ENCODE results near the gene RASGRP4.
"Not testable (repeated sequence)": the region's sequence is repeated elsewhere in the genome, so short reads cannot be mapped to it uniquely, and the experiment has no call there.

RASGRP4 gene

DNA sequence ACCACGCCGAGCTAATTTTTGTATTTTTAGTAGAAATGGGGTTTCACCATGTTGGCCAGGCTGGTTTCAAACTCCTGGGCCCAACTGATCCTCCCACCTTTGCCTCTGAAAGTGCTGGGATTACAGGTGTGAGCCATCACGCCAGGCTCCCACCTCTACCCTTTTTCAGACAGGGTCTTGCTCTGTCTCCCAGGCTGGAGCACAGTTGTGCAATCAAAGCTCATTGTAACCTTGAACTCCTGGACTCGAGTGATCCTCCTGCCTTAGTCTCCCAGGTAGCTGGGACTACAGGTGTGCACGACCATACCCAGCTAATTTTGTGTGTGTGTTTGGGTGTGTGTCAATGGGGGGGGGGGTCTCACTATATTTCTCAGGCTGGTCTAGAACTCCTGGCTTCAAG lies 1.7 kb downstream of the RASGRP4 start:
- TF ChIP-seq POLR2A (IDR thresholded peaks at IDR 0.05; ENCODE audit: low read depth, low read length) (no peak), TAF1 (IDR thresholded peaks at IDR 0.05; ENCODE audit: low read depth, low read length) (no peak), POU2F2 (IDR thresholded peaks at IDR 0.05; ENCODE audit: low read depth, low read length) (no peak), POLR2AphosphoS5 (IDR thresholded peaks at IDR 0.05; ENCODE audit: low read depth, low read length) (no peak), SPI1 (IDR thresholded peaks at IDR 0.05; ENCODE audit: low read depth, low read length) (no peak), PAX5 (IDR thresholded peaks at IDR 0.05; ENCODE audit: insufficient read depth, low read length, severe bottlenecking) (no peak)
- FAIRE-seq: no peak

DNA sequence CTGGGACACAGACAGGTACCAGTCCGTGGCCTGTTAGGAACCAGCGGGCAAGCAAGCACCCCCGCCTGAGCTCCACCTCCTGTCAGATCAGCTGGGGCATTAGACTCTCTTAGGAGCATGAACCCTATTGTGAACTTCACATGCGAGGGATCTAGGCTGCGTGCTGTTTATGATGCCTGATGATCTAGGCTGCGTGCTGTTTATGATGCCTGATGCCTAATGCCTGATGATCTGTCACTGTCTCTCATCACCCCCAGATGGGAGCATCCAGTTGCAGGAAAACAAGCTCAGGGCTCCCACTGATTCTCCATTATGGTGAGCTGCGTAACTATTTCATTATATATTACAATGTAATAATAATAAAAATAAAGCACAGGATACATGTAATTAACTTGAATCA lies 3.6 kb downstream of the RASGRP4 start:
- TF ChIP-seq POU2F2 (IDR thresholded peaks at IDR 0.05; ENCODE audit: low read depth, low read length) (no peak), SPI1 (IDR thresholded peaks at IDR 0.05; ENCODE audit: low read depth, low read length) (no peak), POLR2AphosphoS5 (IDR thresholded peaks at IDR 0.05; ENCODE audit: low read depth, low read length) (no peak)
- FAIRE-seq (no peak), DNase-seq (ENCODE audit: insufficient read length, low spot score) (no peak)

More for the DNA sequence above, 1.7 kb downstream of the RASGRP4 start:
- no peak for DNase-seq (ENCODE audit: insufficient read length, low spot score)

DNA sequence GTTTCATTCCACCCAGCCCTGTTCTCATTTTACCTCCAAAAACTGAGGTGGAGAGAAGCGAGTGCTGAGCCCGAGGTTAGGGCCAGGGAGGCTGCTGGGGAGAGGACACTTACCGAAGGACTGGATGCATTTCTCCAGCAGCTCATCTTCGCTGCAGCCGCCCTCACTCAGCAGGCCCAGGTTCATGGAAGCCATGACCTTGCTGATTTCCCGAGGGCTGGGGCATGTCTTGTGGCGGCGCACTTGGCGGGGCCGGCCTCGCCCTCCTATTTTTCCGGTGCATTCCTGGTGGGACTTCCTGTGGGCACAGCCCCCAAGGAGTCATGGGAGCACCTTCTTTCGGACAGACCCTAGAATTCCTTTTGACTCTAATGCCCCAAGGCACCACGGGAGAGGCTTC lies 4.2 kb downstream of the RASGRP4 start:
- FAIRE-seq: no peak
- DNase-seq (ENCODE audit: insufficient read length, low spot score): no peak
- TF ChIP-seq SPI1 (IDR thresholded peaks at IDR 0.05; ENCODE audit: low read depth, low read length) (no peak), PAX5 (IDR thresholded peaks at IDR 0.05; ENCODE audit: insufficient read depth, low read length, severe bottlenecking) (no peak), POLR2AphosphoS5 (IDR thresholded peaks at IDR 0.05; ENCODE audit: low read depth, low read length) (no peak), TAF1 (IDR thresholded peaks at IDR 0.05; ENCODE audit: low read depth, low read length) (no peak)

DNA sequence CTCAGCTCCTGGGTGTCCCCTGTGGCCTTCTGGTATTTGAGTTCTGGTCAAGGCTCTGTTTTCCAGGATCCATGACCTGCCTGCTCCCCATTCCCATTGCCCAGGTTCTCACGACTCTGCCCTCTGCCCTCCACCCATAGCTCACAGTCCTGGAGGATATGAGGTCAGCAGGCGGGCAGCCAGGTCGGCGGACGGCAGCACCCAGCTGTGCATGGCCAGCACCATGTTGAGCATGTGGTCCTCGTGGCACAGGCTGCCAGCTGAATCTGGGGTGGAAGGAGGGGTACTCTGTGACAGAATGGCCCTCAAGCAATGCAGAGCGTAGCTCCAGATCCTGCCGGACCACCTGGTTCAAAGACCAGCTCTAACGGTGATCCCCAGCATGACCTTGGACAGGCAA lies 5.1 kb downstream of the RASGRP4 start:
- no peak for DNase-seq (ENCODE audit: insufficient read length, low spot score)
- no peak for TF ChIP-seq POLR2A (IDR thresholded peaks at IDR 0.05; ENCODE audit: low read depth, low read length)
- no peak for TF ChIP-seq PAX5 (IDR thresholded peaks at IDR 0.05; ENCODE audit: insufficient read depth, low read length, severe bottlenecking)
- TF ChIP-seq SPI1 (IDR thresholded peaks at IDR 0.05; ENCODE audit: low read depth, low read length): no peak
- TF ChIP-seq TAF1 (IDR thresholded peaks at IDR 0.05; ENCODE audit: low read depth, low read length): no peak
- TF ChIP-seq POU2F2 (IDR thresholded peaks at IDR 0.05; ENCODE audit: low read depth, low read length): no peak
- TF ChIP-seq POLR2AphosphoS5 (IDR thresholded peaks at IDR 0.05; ENCODE audit: low read depth, low read length): no peak
- no peak for FAIRE-seq

DNA sequence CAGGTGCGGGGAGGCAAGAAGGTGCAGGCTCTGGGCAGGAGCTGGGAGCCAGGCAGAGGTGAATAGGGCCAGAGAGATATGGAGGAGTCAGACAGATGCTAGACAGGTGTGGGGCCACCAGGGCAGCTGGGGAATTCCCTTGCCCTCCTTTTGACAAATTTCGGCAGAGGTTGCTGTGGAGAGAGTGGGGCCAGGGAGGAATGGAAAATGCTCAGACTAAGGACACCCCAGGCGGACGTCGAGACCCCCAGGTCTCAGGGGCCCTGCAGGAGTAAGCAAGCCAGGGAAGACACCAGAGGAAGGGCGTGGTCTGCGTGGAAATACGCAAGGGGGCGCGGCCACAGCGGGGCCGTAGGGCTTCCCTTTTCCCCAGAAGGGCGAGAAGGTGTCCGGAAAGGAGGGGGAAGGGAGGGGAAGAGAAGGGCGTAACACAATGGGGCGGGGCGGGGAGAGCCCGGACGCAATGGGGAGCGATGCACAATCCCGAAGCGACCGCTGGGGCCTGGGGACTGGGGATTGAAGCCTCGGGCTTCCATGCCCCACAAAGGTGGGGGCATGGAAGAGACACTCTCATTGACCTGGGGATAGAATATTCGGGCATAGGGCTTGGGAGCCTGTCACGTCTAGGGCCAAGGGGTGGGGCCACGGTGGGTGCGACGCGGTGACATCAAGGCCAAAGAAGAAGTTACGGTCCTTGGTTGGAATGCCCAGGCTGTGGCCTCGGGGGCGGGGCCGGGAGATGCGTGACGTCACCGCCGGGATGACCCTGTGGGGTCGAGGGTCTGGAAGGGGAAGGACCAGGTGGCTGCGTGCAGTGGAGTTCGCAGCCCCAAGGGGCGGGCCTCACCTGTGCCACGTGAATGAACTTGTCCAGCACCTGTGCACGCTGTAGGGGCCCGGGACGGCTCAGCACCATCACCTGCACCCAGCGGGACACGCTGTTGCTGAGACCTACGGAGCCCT lies 8.2 kb downstream of the RASGRP4 start:
- peak; percentile 58 for DNase-seq (ENCODE audit: insufficient read length, low spot score)

DNA sequence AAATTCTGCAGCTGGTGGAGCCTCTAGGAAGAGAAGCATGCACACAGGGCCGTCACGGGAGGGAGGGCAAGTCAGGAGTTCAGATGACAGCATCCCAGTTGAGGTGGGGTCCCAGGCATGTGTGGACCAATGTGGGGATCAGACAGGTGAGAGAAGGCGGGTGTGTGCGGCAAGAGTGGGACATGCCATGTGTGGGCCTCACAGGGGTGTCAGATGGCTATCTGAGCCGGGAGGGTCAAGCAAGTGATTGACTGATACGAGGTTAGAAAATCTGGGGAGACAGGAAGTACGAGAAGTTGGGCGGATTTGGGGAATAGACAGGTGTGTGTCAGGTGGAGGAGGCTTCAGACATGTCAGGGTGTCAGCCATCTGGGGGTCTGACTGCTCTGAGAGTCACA lies 8.9 kb downstream of the RASGRP4 start:
- FAIRE-seq (no peak), DNase-seq (ENCODE audit: insufficient read length, low spot score) (no peak)
- TF ChIP-seq POU2F2 (IDR thresholded peaks at IDR 0.05; ENCODE audit: low read depth, low read length): no peak

More for the DNA sequence above, 8.2 kb downstream of the RASGRP4 start:
- TF ChIP-seq PAX5 (IDR thresholded peaks at IDR 0.05; ENCODE audit: insufficient read depth, low read length, severe bottlenecking) (no peak), POLR2AphosphoS5 (IDR thresholded peaks at IDR 0.05; ENCODE audit: low read depth, low read length) (no peak), SPI1 (IDR thresholded peaks at IDR 0.05; ENCODE audit: low read depth, low read length) (peak; percentile 26; the same call in 1 of the 2 replicates)
- FAIRE-seq: peak; percentile 91

DNA sequence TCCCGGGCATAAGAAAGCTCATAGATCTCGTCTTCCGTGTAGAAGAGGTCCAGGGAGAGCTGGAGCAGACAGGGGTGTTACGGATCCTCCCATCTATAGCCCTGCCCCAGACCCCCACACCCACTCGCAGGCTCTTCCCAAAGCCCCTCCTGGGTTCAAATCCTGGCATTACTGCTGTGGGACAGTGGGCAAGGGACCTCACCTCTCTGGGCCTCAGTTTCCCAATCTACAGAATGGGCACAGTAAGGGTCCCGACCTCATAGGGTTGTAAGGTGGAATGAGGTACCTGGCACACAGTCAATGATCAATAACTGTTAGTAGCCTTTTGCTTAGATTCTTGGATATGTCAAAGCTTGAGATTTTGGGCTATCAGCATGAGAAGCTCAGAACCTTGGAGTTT lies 12.6 kb downstream of the RASGRP4 start:
- no peak for TF ChIP-seq PAX5 (IDR thresholded peaks at IDR 0.05; ENCODE audit: insufficient read depth, low read length, severe bottlenecking)
- TF ChIP-seq POU2F2 (IDR thresholded peaks at IDR 0.05; ENCODE audit: low read depth, low read length): no peak
- no peak for TF ChIP-seq TAF1 (IDR thresholded peaks at IDR 0.05; ENCODE audit: low read depth, low read length)
- no peak for FAIRE-seq
- DNase-seq (ENCODE audit: insufficient read length, low spot score): no peak

DNA sequence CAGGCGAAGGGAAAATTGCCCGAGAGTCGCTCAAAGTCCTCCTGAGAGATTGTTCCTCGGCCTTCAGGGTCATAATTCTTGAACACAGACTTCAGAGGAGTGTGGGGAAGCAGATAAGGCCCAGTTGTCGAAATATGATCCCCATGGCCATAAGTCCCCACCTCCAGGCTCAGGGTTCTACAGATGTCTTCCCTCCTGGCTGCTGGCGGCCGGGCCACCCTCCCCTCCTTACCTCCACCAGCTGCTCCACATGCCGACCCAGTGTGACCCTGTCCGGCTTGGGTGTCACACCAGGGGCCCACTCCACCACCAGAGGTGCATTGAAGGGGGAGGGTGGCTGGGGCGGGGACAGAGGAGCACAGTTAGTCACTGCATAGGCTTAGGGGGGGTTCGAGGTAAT lies 13.1 kb downstream of the RASGRP4 start:
- FAIRE-seq (no peak), DNase-seq (ENCODE audit: insufficient read length, low spot score) (no peak)
- no peak for TF ChIP-seq SPI1 (IDR thresholded peaks at IDR 0.05; ENCODE audit: low read depth, low read length)
- no peak for TF ChIP-seq POLR2A (IDR thresholded peaks at IDR 0.05; ENCODE audit: low read depth, low read length)
- no peak for TF ChIP-seq TAF1 (IDR thresholded peaks at IDR 0.05; ENCODE audit: low read depth, low read length)
- TF ChIP-seq POLR2AphosphoS5 (IDR thresholded peaks at IDR 0.05; ENCODE audit: low read depth, low read length): no peak
- TF ChIP-seq PAX5 (IDR thresholded peaks at IDR 0.05; ENCODE audit: insufficient read depth, low read length, severe bottlenecking): no peak
- no peak for TF ChIP-seq POU2F2 (IDR thresholded peaks at IDR 0.05; ENCODE audit: low read depth, low read length)

DNA sequence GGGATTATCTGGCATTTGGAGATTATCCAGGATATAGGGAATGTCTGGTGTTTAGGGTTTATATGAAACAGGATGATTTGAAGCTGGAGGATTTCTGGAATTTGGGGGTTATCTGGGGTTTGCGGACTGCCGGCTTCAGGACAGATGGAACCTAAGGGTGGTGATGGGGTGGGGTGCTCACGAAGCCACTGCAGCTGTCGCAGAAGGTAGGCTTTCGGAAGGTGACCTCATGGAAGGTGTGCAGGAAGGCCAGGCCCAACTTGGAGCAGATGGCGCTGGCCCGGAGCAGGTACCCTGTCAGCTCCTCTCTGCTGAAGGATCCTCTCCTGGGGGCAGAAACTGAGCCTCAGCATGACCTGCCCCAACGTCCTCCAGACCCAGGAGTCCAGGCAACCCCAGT lies 13.5 kb downstream of the RASGRP4 start:
- FAIRE-seq (no peak), DNase-seq (ENCODE audit: insufficient read length, low spot score) (no peak)
- TF ChIP-seq TAF1 (IDR thresholded peaks at IDR 0.05; ENCODE audit: low read depth, low read length) (no peak), PAX5 (IDR thresholded peaks at IDR 0.05; ENCODE audit: insufficient read depth, low read length, severe bottlenecking) (no peak), POLR2A (IDR thresholded peaks at IDR 0.05; ENCODE audit: low read depth, low read length) (no peak), SPI1 (IDR thresholded peaks at IDR 0.05; ENCODE audit: low read depth, low read length) (no peak), POLR2AphosphoS5 (IDR thresholded peaks at IDR 0.05; ENCODE audit: low read depth, low read length) (no peak), POU2F2 (IDR thresholded peaks at IDR 0.05; ENCODE audit: low read depth, low read length) (no peak)

DNA sequence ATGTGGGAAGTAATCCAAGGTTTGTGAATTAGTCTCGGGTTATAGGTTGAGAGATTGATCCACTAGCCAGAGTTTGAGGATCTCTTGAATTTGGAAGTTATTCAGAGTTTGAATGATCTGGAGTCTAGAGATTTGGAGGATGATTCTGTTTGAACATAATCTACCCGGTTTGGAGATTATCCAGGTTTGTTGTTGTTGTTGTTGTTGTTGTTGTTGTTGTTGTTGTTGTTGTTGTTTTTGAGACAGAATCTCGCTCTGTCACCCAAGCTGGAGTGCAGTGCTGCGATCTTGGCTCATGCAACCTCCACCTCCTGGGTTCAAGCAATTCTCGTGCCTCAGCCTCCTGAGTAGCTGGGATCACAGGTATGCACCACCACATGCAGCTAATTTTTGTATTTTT lies 14.1 kb downstream of the RASGRP4 start:
- not testable (repeated sequence) for DNase-seq (ENCODE audit: insufficient read length, low spot score); FAIRE-seq
